HG03439 (cell line): ENCODE data around the gene PCLO.
A peak's percentile ranks its signal among the peaks of the same experiment; 100 is the strongest.

Experiments
- ATAC-seq: cut with Tn5 transposase; IDR thresholded peaks from one replicate; pipeline ENCODE4 v1.9.1; 2021; ENCODE audit warnings: mild to moderate bottlenecking, moderate library complexity; ENCODE audit not compliant: unreplicated experiment

The PCLO gene

GRCh38 chr7:82841828-82842227 lies 320.9 kb downstream of the PCLO start:
- ATAC-seq = no peak

- ATAC-seq = no peak
Observed at GRCh38 chr7:82840061-82840460, 322.6 kb downstream of the PCLO start.

GRCh38 chr7:82839555-82839954 lies 323.1 kb downstream of the PCLO start:
- ATAC-seq = no peak

- ATAC-seq = no peak
Observed at GRCh38 chr7:82839063-82839462, 323.6 kb downstream of the PCLO start.

GRCh38 chr7:82838314-82838713 lies 324.4 kb downstream of the PCLO start:
- no peak for ATAC-seq

- ATAC-seq = no peak
Observed at GRCh38 chr7:82823073-82823472, 339.6 kb downstream of the PCLO start.

GRCh38 chr7:82821037-82821436 lies 341.6 kb downstream of the PCLO start:
- ATAC-seq = no peak

- ATAC-seq = no peak
Observed at GRCh38 chr7:82818171-82818570, 344.5 kb downstream of the PCLO start.

GRCh38 chr7:82816272-82816671 lies 346.4 kb downstream of the PCLO start:
- ATAC-seq = no peak

GRCh38 chr7:82810558-82811259 lies 352.0 kb downstream of the PCLO start:
- peak; percentile 92 for ATAC-seq

- ATAC-seq = no peak
Observed at GRCh38 chr7:82808633-82809032, 354.1 kb downstream of the PCLO start.

GRCh38 chr7:82805527-82805960 lies 357.1 kb downstream of the PCLO start:
- ATAC-seq = no peak

GRCh38 chr7:82803411-82803810 lies 359.3 kb downstream of the PCLO start:
- no peak for ATAC-seq

GRCh38 chr7:82789883-82790609 lies 372.6 kb downstream of the PCLO start:
- ATAC-seq = no peak

- ATAC-seq = no peak
Observed at GRCh38 chr7:82778021-82778420, 384.7 kb downstream of the PCLO start.

- ATAC-seq = no peak
Observed at GRCh38 chr7:82762880-82763279, 399.8 kb downstream of the PCLO start.

- ATAC-seq = no peak
Observed at GRCh38 chr7:82760831-82761230, 401.9 kb downstream of the PCLO start.

GRCh38 chr7:82760074-82760473 lies 402.6 kb downstream of the PCLO start:
- no peak for ATAC-seq

GRCh38 chr7:82755705-82756551 lies 406.8 kb downstream of the PCLO start:
- no peak for ATAC-seq

- ATAC-seq = no peak
Observed at GRCh38 chr7:82750007-82750406, 412.7 kb downstream of the PCLO start.

GRCh38 chr7:82745820-82746219 lies 416.9 kb downstream of the PCLO start:
- no peak for ATAC-seq

- ATAC-seq = no peak
Observed at GRCh38 chr7:82745117-82745516, 417.6 kb downstream of the PCLO start.
